GM18505 (cell line): ENCODE results near the gene CDRT4.
"Not testable (repeated sequence)": the region's sequence is repeated elsewhere in the genome, so short reads cannot be mapped to it uniquely, and the experiment has no call there.

ENCODE experiments used
- ATAC-seq: cut with Tn5 transposase; IDR thresholded peaks from one replicate; pipeline ENCODE4 v1.9.1; 2021; ENCODE audit not compliant: unreplicated experiment
- POLR2A ChIP-seq: IDR thresholded peaks from 4 replicates; pipeline ENCODE4 v1.6.1; 2011; ENCODE audit warnings: borderline replicate concordance; ENCODE audit not compliant: insufficient read depth, insufficient read length; ENCODE audit errors: extremely low read depth

The CDRT4 gene

DNA sequence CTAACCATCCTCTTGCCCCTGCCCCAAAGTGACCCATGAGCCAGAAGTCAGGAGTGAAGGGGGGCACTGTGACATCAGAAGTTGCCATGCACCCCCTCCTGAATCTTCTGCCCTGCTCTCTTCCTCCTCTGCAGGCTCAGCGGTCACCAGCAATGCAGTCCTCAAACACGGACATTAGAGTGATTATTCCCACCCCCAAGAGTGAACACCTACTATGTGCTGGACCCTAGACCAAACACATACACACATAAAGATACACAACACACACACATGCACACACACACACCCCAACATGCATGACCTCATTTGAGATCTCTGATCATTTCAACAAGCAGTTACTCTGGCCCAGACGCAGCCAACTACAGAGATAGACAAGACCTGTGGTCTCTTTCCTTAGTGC, at the start of gene CDRT4:
Gene CDRT4, minus strand, starts transcription at position 30 of the 400 bp plus-strand sequence. CDS start 27,383 bp downstream, outside the sequence.
- ATAC-seq: no peak
- no peak for TF ChIP-seq POLR2A

GRCh38 chr17:15516150-15516549, 48.7 kb upstream of the CDRT4 start:
- ATAC-seq: no peak
- no peak for TF ChIP-seq POLR2A

DNA sequence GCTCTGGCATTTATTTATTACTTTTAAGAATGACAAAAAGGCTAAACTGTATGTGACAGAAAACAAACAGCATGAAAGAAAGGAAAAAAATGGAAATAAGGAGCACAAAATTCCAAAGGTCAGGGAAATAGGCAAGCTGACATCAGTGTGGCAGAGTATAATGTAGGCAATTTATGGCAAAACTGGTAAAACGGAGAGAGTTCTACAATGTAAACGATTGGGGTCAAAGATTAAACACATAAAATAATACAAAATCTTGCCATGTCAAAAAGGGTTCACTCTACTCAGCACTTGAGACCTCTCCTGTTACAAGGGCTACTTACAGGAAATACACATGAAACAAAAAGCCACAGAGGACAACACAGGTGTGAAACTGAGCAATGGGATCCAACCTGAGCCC, 47.0 kb upstream of the CDRT4 start:
- ATAC-seq: no peak
- TF ChIP-seq POLR2A: no peak

- no peak for TF ChIP-seq POLR2A
- no peak for ATAC-seq
Observed at GRCh38 chr17:15513856-15514459, 46.5 kb upstream of the CDRT4 start.

DNA sequence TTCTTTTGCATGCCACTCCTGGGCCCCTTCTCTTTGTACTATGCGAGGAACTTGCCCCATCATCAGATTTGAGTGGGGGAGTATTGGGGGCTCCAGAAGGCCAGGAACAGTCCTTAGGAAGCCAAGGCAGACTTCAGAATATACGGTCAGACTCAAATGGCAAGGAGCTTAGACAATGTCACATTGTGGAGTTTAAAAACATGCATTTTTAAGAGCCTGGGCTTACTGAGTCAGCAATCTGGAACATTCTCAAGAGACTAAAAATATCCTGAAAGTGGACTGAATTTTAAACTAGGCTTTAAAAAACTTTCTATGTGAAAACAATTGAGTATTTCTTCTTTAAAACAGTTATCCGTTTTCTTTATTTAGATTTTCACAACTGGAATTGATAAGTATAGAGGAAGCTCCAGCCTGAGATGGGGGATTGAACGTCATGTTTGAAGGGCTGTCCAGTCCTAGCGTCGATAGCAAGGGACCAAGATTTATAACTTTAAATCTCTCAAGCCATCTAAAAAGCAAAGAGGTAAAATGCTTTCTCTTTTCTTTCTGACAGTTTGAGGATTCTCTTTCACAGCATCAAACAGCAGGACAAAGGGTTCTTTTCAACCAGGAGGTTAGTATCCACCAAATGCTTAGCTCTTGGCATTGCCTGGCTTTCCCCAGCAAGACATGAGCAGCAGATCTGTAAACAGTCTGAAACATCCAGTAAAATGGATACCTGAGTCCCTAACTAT, 45.8 kb upstream of the CDRT4 start:
- ATAC-seq: no peak
- no peak for TF ChIP-seq POLR2A

- TF ChIP-seq POLR2A: no peak
- ATAC-seq: no peak
Observed at GRCh38 chr17:15512071-15512709, 44.8 kb upstream of the CDRT4 start.

GRCh38 chr17:15511142-15511541, 43.7 kb upstream of the CDRT4 start:
- TF ChIP-seq POLR2A: no peak
- no peak for ATAC-seq

DNA sequence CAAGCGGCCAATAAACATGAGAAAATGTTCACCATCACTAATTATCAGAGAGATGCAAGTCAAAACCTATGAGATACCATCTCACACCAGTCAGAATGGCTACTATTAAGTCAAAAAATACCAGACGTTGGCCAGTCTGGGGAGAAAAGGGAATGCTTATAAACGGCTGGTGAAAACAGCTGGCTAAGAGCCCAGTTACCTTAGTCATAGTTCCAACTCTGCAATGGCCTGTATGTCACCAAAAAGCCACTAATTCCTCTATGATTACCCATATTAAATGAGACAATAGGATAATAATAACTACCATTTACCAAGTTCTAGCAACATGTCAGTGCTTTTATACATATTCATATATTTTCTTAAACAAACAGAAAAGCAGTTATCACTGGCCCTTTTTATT, 42.9 kb upstream of the CDRT4 start:
- ATAC-seq: no peak
- TF ChIP-seq POLR2A: no peak

DNA sequence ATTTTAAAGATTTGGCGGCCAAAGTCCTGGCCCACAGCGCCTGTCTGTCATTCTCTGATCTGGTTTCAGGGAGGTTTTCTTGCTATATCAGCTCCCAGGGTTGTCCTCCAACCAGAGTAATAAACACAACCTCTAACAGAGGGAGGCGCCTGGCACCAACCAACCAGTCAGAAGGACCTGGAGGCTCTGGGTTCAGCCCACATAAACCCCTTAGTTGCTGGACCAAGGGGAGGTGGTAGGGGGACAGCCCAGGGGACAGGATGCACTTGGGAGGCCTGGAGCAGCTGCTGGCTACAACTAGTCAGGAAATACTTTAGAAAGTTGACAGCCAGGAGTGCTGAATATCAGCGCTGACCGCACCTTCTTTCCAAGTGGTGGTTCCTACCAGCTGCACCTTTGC, 41.7 kb upstream of the CDRT4 start:
- TF ChIP-seq POLR2A: no peak
- no peak for ATAC-seq

DNA sequence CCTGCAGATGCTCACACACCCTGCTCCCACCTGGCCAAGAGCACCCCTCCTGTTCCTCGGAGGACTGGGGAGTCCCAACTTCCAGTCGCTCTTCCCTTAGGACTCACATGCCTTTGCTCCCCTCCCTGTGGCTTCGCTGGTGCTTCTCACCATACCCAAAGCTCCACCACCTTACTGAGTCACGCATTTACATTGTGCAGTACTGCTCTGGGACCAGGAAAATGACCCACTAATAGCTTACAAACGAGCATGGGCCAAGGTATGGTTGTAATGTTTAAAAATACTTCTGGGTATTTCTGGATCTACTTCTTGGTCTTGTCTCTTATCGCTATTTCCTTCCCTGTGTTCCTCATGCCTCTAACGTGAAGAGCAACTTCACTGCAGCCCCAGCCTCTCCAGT, 41.0 kb upstream of the CDRT4 start:
- TF ChIP-seq POLR2A: no peak
- no peak for ATAC-seq

DNA sequence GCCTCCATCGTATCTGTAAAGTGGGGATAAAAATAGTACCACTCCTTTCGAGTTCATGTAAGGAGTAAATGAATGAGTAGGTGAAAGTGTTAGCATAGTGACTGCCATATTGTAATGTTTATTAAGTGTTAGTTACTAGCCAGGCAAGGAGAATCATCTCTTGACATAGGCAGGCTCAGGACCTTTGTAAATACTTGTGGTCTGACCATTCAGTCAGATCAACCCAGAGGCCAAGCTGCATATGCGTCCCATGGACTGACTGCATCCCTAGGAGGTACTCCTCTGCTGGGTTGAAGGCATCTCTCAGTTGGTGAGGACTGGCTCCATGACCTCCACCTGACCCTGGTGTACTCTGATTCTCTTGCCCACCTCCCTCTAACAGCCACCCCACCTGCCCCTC, 40.5 kb upstream of the CDRT4 start:
- no peak for ATAC-seq
- no peak for TF ChIP-seq POLR2A

- TF ChIP-seq POLR2A: no peak
- ATAC-seq: no peak
Observed at GRCh38 chr17:15507001-15507400, 39.6 kb upstream of the CDRT4 start.

DNA sequence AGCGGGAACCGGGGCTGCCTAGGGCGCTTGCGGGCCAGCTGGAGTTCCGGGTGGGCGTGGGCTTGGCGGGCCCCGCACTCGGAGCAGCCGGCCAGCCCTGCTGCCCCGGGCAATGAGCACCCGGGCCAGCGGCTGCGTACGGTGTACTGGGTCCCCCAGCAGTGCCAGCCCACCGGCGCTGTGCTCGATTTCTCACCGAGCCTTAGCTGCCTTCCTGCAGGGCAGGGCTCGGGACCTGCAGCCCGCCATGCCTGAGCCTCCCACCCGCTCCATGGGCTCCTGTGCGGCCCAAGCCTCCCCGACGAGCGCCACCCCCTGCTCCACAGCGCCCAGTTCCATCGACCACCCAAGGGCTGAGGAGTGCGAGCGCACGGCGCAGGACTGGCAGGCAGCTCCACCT, 38.3 kb upstream of the CDRT4 start:
- ATAC-seq: not testable (repeated sequence)

GRCh38 chr17:15503731-15504130, 36.3 kb upstream of the CDRT4 start:
- TF ChIP-seq POLR2A: no peak
- ATAC-seq: no peak
